Suprapubic skin (tissue), 4 donors: ENCODE data around the gene TCF15. TPM values are rescaled to one million over a fixed set of nuclear protein-coding genes. Genes with fewer than 3 reads are reported as not detected.
A peak's percentile ranks its signal among the peaks of the same experiment; 100 is the strongest.

Source experiments
- DNase-seq, 2 donors: peaks; one replicate each; pipeline ENCODE4 v3.0.0-alpha.2; 2019; ENCODE audit warnings: low spot score in 2 of 2
- H3K27ac ChIP-seq: fragments of 200-600 bp; sonication (generic); one replicate; pipeline ENCODE4 v1.5.1; 2019
- H3K27me3 ChIP-seq: fragments of 200-600 bp; sonication (generic); one replicate; pipeline ENCODE4 v1.5.1; 2019
- H3K36me3 ChIP-seq: fragments of 200-600 bp; sonication (generic); one replicate; pipeline ENCODE4 v1.5.1; 2019
- H3K4me1 ChIP-seq: fragments of 200-600 bp; sonication (generic); one replicate; pipeline ENCODE4 v1.5.1; 2019
- H3K4me3 ChIP-seq: fragments of 200-600 bp; sonication (generic); one replicate; pipeline ENCODE4 v1.5.1; 2019; ENCODE audit warnings: mild to moderate bottlenecking
- H3K9me3 ChIP-seq: fragments of 200-600 bp; sonication (generic); one replicate; pipeline ENCODE4 v1.5.1; 2019
- CTCF ChIP-seq, 2 donors: fragments of 200-600 bp in 1 of 2; fragments of 450-650 bp in 1 of 2; sonication (generic) in 1 of 2; IDR thresholded peaks; one replicate each; pipeline ENCODE4 v1.5.1; 2016 to 2019; ENCODE audit warnings: antibody characterized with exemption in 2 of 2, mild to moderate bottlenecking in 1 of 2, moderate library complexity in 1 of 2
- EP300 ChIP-seq: sonication (generic); formaldehyde crosslinking; IDR thresholded peaks from one replicate; pipeline ENCODE4 v1.6.1; 2017; ENCODE audit warnings: antibody characterized with exemption
- POLR2A ChIP-seq, 2 donors: fragments of 450-650 bp; IDR thresholded peaks; one replicate each; pipeline ENCODE4 v1.6.1; 2017; ENCODE audit warnings: antibody characterized with exemption in 2 of 2, mild to moderate bottlenecking in 2 of 2, moderate library complexity in 2 of 2
- POLR2AphosphoS5 ChIP-seq, 3 donors: sonication (generic); formaldehyde crosslinking; IDR thresholded peaks; one replicate each; pipeline ENCODE4 v1.6.1; 2017; ENCODE audit warnings: antibody characterized with exemption in 3 of 3
- WGBS: methylation state at CpG from one replicate; pipeline ENCODE4 v1.1.5; 2018; 5-methylcytosine and 5-hydroxymethylcytosine counted together
- total RNA-seq, 4 donors: library from RNA; depleted of rRNA; stranded (reverse); fragments of >200 nt; gene quantifications; one replicate each; pipeline ENCODE4 v1.1.0, GENCODE V29; 2016

The TCF15 gene
- total RNA-seq, 4 donors from 2014 or later = 0.76 TPM; not detected in 3

- H3K27me3 ChIP-seq = peaks cover 72% of the 10 kb centered on the region
- TF ChIP-seq EP300 (no peak), POLR2A (IDR thresholded peaks at IDR 0.05) (no peak), CTCF (IDR thresholded peaks at IDR 0.05) (no peak), POLR2AphosphoS5 (IDR thresholded peaks at IDR 0.05) (no peak)
- no peak overlapping the region for H3K4me3 ChIP-seq
- WGBS = 9% methylated on average over 19 of the region's 24 CpGs
- no peaks in the 10 kb centered on the region for H3K36me3 ChIP-seq
- H3K27ac ChIP-seq = no peak overlapping the region
- H3K9me3 ChIP-seq = no peaks in the 10 kb centered on the region
- H3K4me1 ChIP-seq = peaks cover 11% of the 10 kb centered on the region
- DNase-seq = peak in 1 of 2 donors; percentile 68
These were observed 38.2 kb downstream of the TCF15 start for GRCh38 chr20:571754-572441.

GRCh38 chr20:568673-569415 lies 41.3 kb downstream of the TCF15 start:
- WGBS = 49% methylated on average over 13 of the region's 14 CpGs

GRCh38 chr20:568097-568652 lies 41.9 kb downstream of the TCF15 start:
- no peaks in the 10 kb centered on the region for H3K9me3 ChIP-seq
- no peak for DNase-seq
- H3K36me3 ChIP-seq = no peaks in the 10 kb centered on the region
- no peak overlapping the region for H3K4me3 ChIP-seq
- no peak overlapping the region for H3K27ac ChIP-seq
- 8% methylated on average over 4 of the region's 20 CpGs for WGBS
- no peak for TF ChIP-seq EP300
- TF ChIP-seq POLR2AphosphoS5 (IDR thresholded peaks at IDR 0.05) = no peak
- no peak for TF ChIP-seq CTCF (IDR thresholded peaks at IDR 0.05)
- no peak for TF ChIP-seq POLR2A (IDR thresholded peaks at IDR 0.05)
- H3K4me1 ChIP-seq = peaks cover 11% of the 10 kb centered on the region
- peaks cover 62% of the 10 kb centered on the region for H3K27me3 ChIP-seq

More at GRCh38 chr20:568673-569415, 41.3 kb downstream of the TCF15 start:
- TF ChIP-seq CTCF (IDR thresholded peaks at IDR 0.05) (no peak), POLR2A (IDR thresholded peaks at IDR 0.05) (no peak), EP300 (no peak)
- Histone ChIP-seq H3K27ac (no peak overlapping the region), H3K9me3 (no peaks in the 10 kb centered on the region), H3K4me1 (peaks cover 11% of the 10 kb centered on the region), H3K4me3 (no peak overlapping the region), H3K27me3 (peaks cover 69% of the 10 kb centered on the region), H3K36me3 (no peaks in the 10 kb centered on the region)
- DNase-seq = no peak

GRCh38 chr20:564192-564591 lies 45.9 kb downstream of the TCF15 start:
- WGBS = 100% methylated on average over 3 of the region's 3 CpGs
- H3K27ac ChIP-seq = no peak overlapping the region
- TF ChIP-seq CTCF (IDR thresholded peaks at IDR 0.05) = no peak
- TF ChIP-seq EP300 = no peak
- no peak for TF ChIP-seq POLR2A (IDR thresholded peaks at IDR 0.05)
- no peak for TF ChIP-seq POLR2AphosphoS5 (IDR thresholded peaks at IDR 0.05)
- H3K36me3 ChIP-seq = no peaks in the 10 kb centered on the region
- peaks cover 5% of the 10 kb centered on the region for H3K4me1 ChIP-seq
- H3K4me3 ChIP-seq = no peak overlapping the region
- peaks cover 56% of the 10 kb centered on the region for H3K27me3 ChIP-seq
- no peaks in the 10 kb centered on the region for H3K9me3 ChIP-seq
- DNase-seq = no peak

GRCh38 chr20:563187-563586 lies 46.9 kb downstream of the TCF15 start:
- Histone ChIP-seq H3K9me3 (no peaks in the 10 kb centered on the region), H3K36me3 (no peaks in the 10 kb centered on the region), H3K27me3 (peaks cover 55% of the 10 kb centered on the region), H3K4me3 (no peak overlapping the region), H3K27ac (no peak overlapping the region), H3K4me1 (peaks cover 5% of the 10 kb centered on the region)
- no peak for TF ChIP-seq CTCF (IDR thresholded peaks at IDR 0.05)
- no peak for TF ChIP-seq POLR2A (IDR thresholded peaks at IDR 0.05)
- TF ChIP-seq EP300 = no peak
- no peak for TF ChIP-seq POLR2AphosphoS5 (IDR thresholded peaks at IDR 0.05)
- DNase-seq = no peak
- WGBS = 79% methylated on average over 5 of the region's 5 CpGs
